H1 (cell line): Measurements from ENCODE around the gene SLC22A15. TPM values are rescaled to one million over a fixed set of nuclear protein-coding genes. Genes with fewer than 3 reads are reported as not detected.

Source experiments
- CTCF ChIA-PET: fragments of 300-600 bp; sonication (Branson Sonifier 250); formaldehyde crosslinking; loops from one replicate; lab custom pipeline; 2021; ENCODE audit not compliant: partially characterized antibody; lab: Charles Lee
- POLR2A ChIA-PET: fragments of 300-600 bp; sonication (Branson Sonifier 250); formaldehyde crosslinking; loops from one replicate; lab custom pipeline; 2021; ENCODE audit warnings: inconsistent platforms; ENCODE audit not compliant: partially characterized antibody; lab: Charles Lee
- DNase-seq, 2 experiments: peaks; one replicate each; pipeline versions ENCODE4 v3.0.0 to v3.0.0-alpha.2; 2010 to 2022; ENCODE audit warnings: low spot score in 2 of 2, low read depth in 1 of 2, mixed read lengths in 1 of 2
- FAIRE-seq: peaks from 2 replicates; lab custom pipeline; 2011; peaks lifted over from hg19 to GRCh38; lab: Jason Lieb, UNC
- H2AFZ ChIP-seq: 2 replicates; pipeline ENCODE4 v1.8.1; 2012; ENCODE audit warnings: low read length, inconsistent platforms
- H2AK5ac ChIP-seq: 2 replicates; pipeline ENCODE4 v1.6.1; 2013; ENCODE audit warnings: low read depth, low read length
- H2BK120ac ChIP-seq: replicated peaks from 2 replicates; pipeline ENCODE3; 2013; ENCODE audit warnings: low read depth, low read length, inconsistent platforms
- H2BK12ac ChIP-seq: 2 replicates; pipeline ENCODE4 v1.6.1; 2013; ENCODE audit warnings: low read depth, low read length
- H2BK15ac ChIP-seq: 2 replicates; pipeline ENCODE4 v1.6.1; 2013; ENCODE audit warnings: low read length
- H2BK20ac ChIP-seq: 2 replicates; pipeline ENCODE4 v1.6.1; 2013; ENCODE audit warnings: low read length
- H2BK5ac ChIP-seq: 2 replicates; pipeline ENCODE4 v1.6.1; 2013; ENCODE audit warnings: low read depth, low read length
- H3K14ac ChIP-seq: 2 replicates; pipeline ENCODE4 v1.6.1; 2013; ENCODE audit warnings: inconsistent platforms; ENCODE audit not compliant: insufficient read length
- H3K18ac ChIP-seq: 2 replicates; pipeline ENCODE4 v1.6.1; 2013; ENCODE audit warnings: low read length; ENCODE audit errors: extremely low read depth
- H3K23ac ChIP-seq: 2 replicates; pipeline ENCODE4 v1.6.1; 2013; ENCODE audit warnings: inconsistent platforms; ENCODE audit not compliant: insufficient read length
- H3K23me2 ChIP-seq: 2 replicates; pipeline ENCODE4 v1.6.1; 2013; ENCODE audit warnings: low read depth, low read length
- H3K27ac ChIP-seq: 2 replicates; pipeline ENCODE4 v1.6.1; 2011; ENCODE audit warnings: low read depth, low read length, inconsistent platforms
- H3K27me3 ChIP-seq, 4 experiments: replicated peaks in 1 of 4; 1 replicate in 1 of 4; 2 replicates in 3 of 4; pipeline versions ENCODE4 v1.6.1 to v1.8.1; 2011 to 2013; ENCODE audit warnings: low read length in 3 of 4, mild to moderate bottlenecking in 3 of 4, inconsistent platforms in 2 of 4, mixed read lengths in 2 of 4, moderate library complexity in 1 of 4; ENCODE audit not compliant: control insufficient read depth in 3 of 4, insufficient read depth in 3 of 4; ENCODE audit errors: extremely low read depth in 1 of 4
- H3K36me3 ChIP-seq, 4 experiments: 2 replicates each; pipeline versions ENCODE4 v1.6.1 to v1.8.1; 2011 to 2013; ENCODE audit warnings: mild to moderate bottlenecking in 4 of 4, low read length in 3 of 4, moderate library complexity in 2 of 4, control low read depth in 1 of 4, inconsistent platforms in 1 of 4; ENCODE audit not compliant: insufficient read depth in 4 of 4, control insufficient read depth in 2 of 4
- H3K4ac ChIP-seq: replicated peaks from 2 replicates; pipeline ENCODE3; 2013; ENCODE audit warnings: low read length, low read depth, mixed read lengths, inconsistent platforms; ENCODE audit not compliant: insufficient read length
- H3K4me1 ChIP-seq, 4 experiments: replicated peaks in 1 of 4; 1 replicate in 1 of 4; 2 replicates in 3 of 4; pipeline versions ENCODE4 v1.6.1 to v1.8.1; 2011 to 2013; ENCODE audit warnings: low read length in 3 of 4, inconsistent platforms in 2 of 4, mixed read lengths in 1 of 4; ENCODE audit not compliant: insufficient read depth in 4 of 4, control insufficient read depth in 3 of 4
- H3K4me2 ChIP-seq, 2 experiments: 2 replicates each; pipeline versions ENCODE4 v1.6.1 to v1.8.1; 2011 to 2013; ENCODE audit warnings: low read depth in 2 of 2, low read length in 2 of 2, control low read depth in 1 of 2, inconsistent platforms in 1 of 2, mild to moderate bottlenecking in 1 of 2; ENCODE audit not compliant: insufficient read depth in 1 of 2
- H3K4me3 ChIP-seq, 4 experiments: fragments of 200-600, 300-600 bp in 1 of 4; sonication (generic), shearing (Covaris generic), sonication (Bioruptor Twin) in 1 of 4; 2 replicates each; pipeline versions ENCODE4 v1.5.1 to v1.8.1; 2011 to 2016; ENCODE audit warnings: low read length in 4 of 4, low read depth in 3 of 4, control low read depth in 2 of 4, inconsistent platforms in 2 of 4, mild to moderate bottlenecking in 2 of 4, mixed read lengths in 1 of 4, moderate library complexity in 1 of 4; ENCODE audit not compliant: insufficient read depth in 2 of 4; ENCODE audit errors: extremely low read depth in 1 of 4
- H3K56ac ChIP-seq: replicated peaks from 2 replicates; pipeline ENCODE3; 2013; ENCODE audit warnings: low read depth, mild to moderate bottlenecking, mixed read lengths, low read length, inconsistent platforms; ENCODE audit not compliant: insufficient read length
- H3K79me1 ChIP-seq: 2 replicates; pipeline ENCODE4 v1.6.1; 2013; ENCODE audit warnings: low read depth, low read length, control low read depth
- H3K79me2 ChIP-seq, 2 experiments: 2 replicates each; pipeline versions ENCODE4 v1.6.1 to v1.8.1; 2012 to 2013; ENCODE audit warnings: low read length in 2 of 2, mild to moderate bottlenecking in 2 of 2, inconsistent platforms in 1 of 2; ENCODE audit not compliant: insufficient read depth in 2 of 2, control insufficient read depth in 1 of 2
- H3K9ac ChIP-seq, 4 experiments: replicated peaks in 1 of 4; 1 replicate in 1 of 4; 2 replicates in 3 of 4; pipeline versions ENCODE4 v1.6.1 to v1.8.1; 2011 to 2013; ENCODE audit warnings: low read depth in 3 of 4, low read length in 3 of 4, control low read depth in 2 of 4, mild to moderate bottlenecking in 2 of 4, moderate library complexity in 2 of 4, inconsistent platforms in 1 of 4; ENCODE audit errors: extremely low read depth in 1 of 4
- H3K9me3 ChIP-seq, 2 experiments: 2 replicates each; pipeline versions ENCODE4 v1.6.1 to v1.8.1; 2012 to 2013; ENCODE audit warnings: mild to moderate bottlenecking in 2 of 2, moderate library complexity in 2 of 2, control low read depth in 1 of 2, inconsistent platforms in 1 of 2, low read depth in 1 of 2, low read length in 1 of 2, mixed read lengths in 1 of 2; ENCODE audit not compliant: insufficient read depth in 2 of 2
- H4K20me1 ChIP-seq, 2 experiments: replicated peaks in 1 of 2; 2 replicates each; pipeline versions ENCODE3 to v1.8.1; 2011 to 2013; ENCODE audit warnings: inconsistent platforms in 2 of 2, low read length in 2 of 2, mild to moderate bottlenecking in 1 of 2; ENCODE audit not compliant: insufficient read depth in 2 of 2, control insufficient read depth in 1 of 2
- H4K5ac ChIP-seq: 2 replicates; pipeline ENCODE4 v1.6.1; 2013; ENCODE audit warnings: low read length, low read depth, mixed read lengths, inconsistent platforms; ENCODE audit not compliant: insufficient read length
- H4K8ac ChIP-seq: 2 replicates; pipeline ENCODE4 v1.8.0; 2013; ENCODE audit warnings: mild to moderate bottlenecking, moderate library complexity, low read length, inconsistent platforms; ENCODE audit not compliant: insufficient read depth; ENCODE audit errors: extremely low read depth
- H4K91ac ChIP-seq: replicated peaks from 2 replicates; pipeline ENCODE3; 2013; ENCODE audit warnings: low read length, mixed read lengths, inconsistent platforms; ENCODE audit not compliant: insufficient read length
- CHD1 ChIP-seq: IDR thresholded peaks from 2 replicates; pipeline ENCODE4 v1.6.1; 2012; ENCODE audit warnings: low read depth, low read length, improper control_type of control experiment
- GTF2F1 ChIP-seq: IDR thresholded peaks from 2 replicates; pipeline ENCODE4 v1.6.1; 2012; ENCODE audit warnings: low read depth, low read length, improper control_type of control experiment, borderline replicate concordance
- JUND ChIP-seq: IDR thresholded peaks from 2 replicates; pipeline ENCODE4 v1.6.1; 2011; ENCODE audit warnings: mild to moderate bottlenecking, improper control_type of control experiment, low read length
- KDM5A ChIP-seq: fragments of 200-600 bp; IDR thresholded peaks from 2 replicates; pipeline ENCODE4 v1.7.1; 2012; ENCODE audit warnings: mild to moderate bottlenecking, low read length, inconsistent platforms, mixed read lengths
- MAFK ChIP-seq: IDR thresholded peaks from 2 replicates; pipeline ENCODE4 v1.6.1; 2012; ENCODE audit warnings: low read depth, mild to moderate bottlenecking, improper control_type of control experiment, low read length
- MAX ChIP-seq: IDR thresholded peaks from 2 replicates; pipeline ENCODE4 v1.6.1; 2012; ENCODE audit warnings: inconsistent platforms
- PHF8 ChIP-seq: fragments of 200-600 bp; sonication (generic); conservative IDR thresholded peaks from 2 replicates; pipeline ENCODE4 v1.7.1; 2012; ENCODE audit warnings: low read depth, mild to moderate bottlenecking, inconsistent platforms, low read length, moderate library complexity
- POLR2A ChIP-seq, 2 experiments: IDR thresholded peaks; 1 replicate in 1 of 2; 2 replicates in 1 of 2; pipeline ENCODE4 v1.6.1; 2011; ENCODE audit warnings: low read depth in 2 of 2, low read length in 2 of 2, mild to moderate bottlenecking in 2 of 2; ENCODE audit errors: control extremely low read depth in 1 of 2
- SIX5 ChIP-seq: IDR thresholded peaks from 2 replicates; pipeline ENCODE4 v1.6.1; 2011; ENCODE audit warnings: mild to moderate bottlenecking, low read depth, low read length
- TBP ChIP-seq: IDR thresholded peaks from 2 replicates; pipeline ENCODE4 v1.6.1; 2011; ENCODE audit warnings: low read depth, low read length, improper control_type of control experiment
- WGBS, 2 experiments: shearing (Covaris generic) in 1 of 2; methylation state at CpG; one replicate each; pipeline versions ENCODE4 v1.1.6 to v1.1.7; 2013 to 2015; ENCODE audit warnings: low lambda C conversion rate in 2 of 2, mixed read lengths in 2 of 2, inconsistent platforms in 1 of 2, low coverage in 1 of 2, missing lambda C conversion rate in 1 of 2; ENCODE audit not compliant: insufficient replicate concordance in 2 of 2, insufficient coverage in 1 of 2, insufficient read length in 1 of 2; ENCODE audit errors: extremely low coverage in 1 of 2, missing lambda C conversion rate in 1 of 2; 5-methylcytosine and 5-hydroxymethylcytosine counted together
- polyA plus RNA-seq, 7 experiments: library from polyadenylated mRNA; depleted of rRNA in 3 of 7; stranded (reverse) in 5 of 7; unstranded in 2 of 7; fragments of >200 nt in 5 of 7; fragments of 200-250 nt in 2 of 7; gene quantifications; 1 replicate in 5 of 7; 2 replicates in 1 of 7; 4 replicates in 1 of 7; pipeline versions ENCODE4 v1.2.1 to v1.2.3, GENCODE V29; 2011 to 2013; ENCODE audit warnings: missing spikeins in 2 of 7, mixed read lengths in 2 of 7
- total RNA-seq: library from RNA; stranded (reverse); fragmentation: NEBNext Ultra II Directional; extraction: Animal tissue kit (Norgen Biotek cat#: 25700); gene quantifications from 2 replicates; pipeline ENCODE4 v1.2.1, GENCODE V29; 2021
- TF ChIP-seq, protein P1 (sequence below): IDR thresholded peaks from 2 replicates; pipeline ENCODE4 v1.6.1; 2012; ENCODE audit warnings: low read length, inconsistent platforms
- TF ChIP-seq, protein P2 (sequence below): IDR thresholded peaks from 2 replicates; pipeline ENCODE4 v1.6.1; 2012; ENCODE audit warnings: inconsistent platforms

The SLC22A15 gene
- total and polyA plus RNA-seq, 2 of the 8 experiments (the other 6 are each of a cell fraction or from before 2014, with no cell fraction given): 3.2 to 3.3 TPM

GRCh38 chr1:116031302-116031835, 55.1 kb downstream of the SLC22A15 start:
- Histone ChIP-seq H3K4me2 (no peak overlapping the region), H3K4me3 (no peak overlapping the region), H4K8ac (no peak overlapping the region), H2BK20ac (no peak overlapping the region), H3K9ac (no peak overlapping the region), H3K23ac (no peak overlapping the region), H4K91ac (no peak overlapping the region), H2AFZ (no peak overlapping the region), H3K9me3 (no peaks in the 10 kb centered on the region), H2BK15ac (no peak overlapping the region), H3K27ac (no peak overlapping the region), H2BK12ac (no peak overlapping the region), H3K79me1 (no peaks in the 10 kb centered on the region), H3K4me1 (no peaks in the 10 kb centered on the region), H3K23me2 (no peaks in the 10 kb centered on the region; the same call in 1 of the 2 replicates), H3K36me3 (peaks cover 0 to 3% (median 0%) of the 10 kb centered on the region in 4 experiments; a peak in 2 of 8 replicates), H4K20me1 (no peaks in the 10 kb centered on the region), H3K14ac (no peak overlapping the region), H3K4ac (no peak overlapping the region), H2BK5ac (no peak overlapping the region), H4K5ac (no peak overlapping the region), H3K56ac (no peak overlapping the region), H2AK5ac (no peak overlapping the region), H2BK120ac (no peak overlapping the region), H3K18ac (no peak overlapping the region), H3K27me3 (no peaks in the 10 kb centered on the region), H3K79me2 (no peaks in the 10 kb centered on the region)
- 92% methylated on average over 13 of the region's 13 CpGs; no CpG with 5 or more reads in 1 of the 2 experiments for WGBS, 2 experiments
- ChIA-PET CTCF (interaction anchor here (1.2 to 4.5 kb wide), 2 partner anchors 10 to 201 kb away, joined by 3 to 28 read pairs; no protein-coding TSS in a partner anchor), POLR2A (interaction anchor here (0.7 kb wide), 1 partner anchor 702 kb away, joined by 3 read pairs; no protein-coding TSS in a partner anchor)
- no peak for FAIRE-seq
- DNase-seq: no peak
- no peak for TF ChIP-seq MAX
- TF ChIP-seq KDM5A: no peak
- TF ChIP-seq SIX5: no peak
- TF ChIP-seq, protein P1, sequence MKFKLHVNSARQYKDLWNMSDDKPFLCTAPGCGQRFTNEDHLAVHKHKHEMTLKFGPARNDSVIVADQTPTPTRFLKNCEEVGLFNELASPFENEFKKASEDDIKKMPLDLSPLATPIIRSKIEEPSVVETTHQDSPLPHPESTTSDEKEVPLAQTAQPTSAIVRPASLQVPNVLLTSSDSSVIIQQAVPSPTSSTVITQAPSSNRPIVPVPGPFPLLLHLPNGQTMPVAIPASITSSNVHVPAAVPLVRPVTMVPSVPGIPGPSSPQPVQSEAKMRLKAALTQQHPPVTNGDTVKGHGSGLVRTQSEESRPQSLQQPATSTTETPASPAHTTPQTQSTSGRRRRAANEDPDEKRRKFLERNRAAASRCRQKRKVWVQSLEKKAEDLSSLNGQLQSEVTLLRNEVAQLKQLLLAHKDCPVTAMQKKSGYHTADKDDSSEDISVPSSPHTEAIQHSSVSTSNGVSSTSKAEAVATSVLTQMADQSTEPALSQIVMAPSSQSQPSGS: no peak
- TF ChIP-seq PHF8: no peak
- TF ChIP-seq, protein P2, sequence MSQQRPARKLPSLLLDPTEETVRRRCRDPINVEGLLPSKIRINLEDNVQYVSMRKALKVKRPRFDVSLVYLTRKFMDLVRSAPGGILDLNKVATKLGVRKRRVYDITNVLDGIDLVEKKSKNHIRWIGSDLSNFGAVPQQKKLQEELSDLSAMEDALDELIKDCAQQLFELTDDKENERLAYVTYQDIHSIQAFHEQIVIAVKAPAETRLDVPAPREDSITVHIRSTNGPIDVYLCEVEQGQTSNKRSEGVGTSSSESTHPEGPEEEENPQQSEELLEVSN: no peak
- TF ChIP-seq CHD1: no peak
- no peak for TF ChIP-seq JUND
- no peak for TF ChIP-seq TBP
- TF ChIP-seq MAFK: no peak
- no peak for TF ChIP-seq GTF2F1
- TF ChIP-seq POLR2A (IDR thresholded peaks at IDR 0.05; ENCODE audit: control extremely low read depth in 1 of 2, low read depth in 2 of 2, low read length in 2 of 2): no peak
